Measurements from ENCODE around the gene HOXB7.

DNA sequence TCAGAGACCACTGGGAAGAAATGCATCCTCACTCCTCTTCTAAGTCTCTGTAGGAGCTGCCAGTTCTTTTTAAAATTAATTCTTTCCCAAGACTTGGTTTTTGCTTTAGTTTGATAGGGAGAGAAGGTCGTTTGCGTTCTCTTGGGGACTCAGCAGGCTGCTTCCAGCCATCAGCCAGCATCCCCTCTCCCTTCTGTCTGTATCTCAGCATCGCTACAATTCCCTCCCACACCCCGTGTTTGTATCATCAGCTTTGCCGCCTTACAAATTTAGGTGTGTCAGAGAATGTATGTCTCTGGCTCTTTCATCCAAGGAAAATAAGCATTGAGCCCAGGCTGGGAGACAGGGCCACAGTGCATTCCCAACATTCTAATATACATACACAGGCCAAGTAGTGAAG is 11.5 kb downstream of the HOXB7 start:
- TF ChIP-seq, protein P1, sequence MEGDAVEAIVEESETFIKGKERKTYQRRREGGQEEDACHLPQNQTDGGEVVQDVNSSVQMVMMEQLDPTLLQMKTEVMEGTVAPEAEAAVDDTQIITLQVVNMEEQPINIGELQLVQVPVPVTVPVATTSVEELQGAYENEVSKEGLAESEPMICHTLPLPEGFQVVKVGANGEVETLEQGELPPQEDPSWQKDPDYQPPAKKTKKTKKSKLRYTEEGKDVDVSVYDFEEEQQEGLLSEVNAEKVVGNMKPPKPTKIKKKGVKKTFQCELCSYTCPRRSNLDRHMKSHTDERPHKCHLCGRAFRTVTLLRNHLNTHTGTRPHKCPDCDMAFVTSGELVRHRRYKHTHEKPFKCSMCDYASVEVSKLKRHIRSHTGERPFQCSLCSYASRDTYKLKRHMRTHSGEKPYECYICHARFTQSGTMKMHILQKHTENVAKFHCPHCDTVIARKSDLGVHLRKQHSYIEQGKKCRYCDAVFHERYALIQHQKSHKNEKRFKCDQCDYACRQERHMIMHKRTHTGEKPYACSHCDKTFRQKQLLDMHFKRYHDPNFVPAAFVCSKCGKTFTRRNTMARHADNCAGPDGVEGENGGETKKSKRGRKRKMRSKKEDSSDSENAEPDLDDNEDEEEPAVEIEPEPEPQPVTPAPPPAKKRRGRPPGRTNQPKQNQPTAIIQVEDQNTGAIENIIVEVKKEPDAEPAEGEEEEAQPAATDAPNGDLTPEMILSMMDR (IDR thresholded peaks at IDR 0.05 in 2 of 3, conservative IDR thresholded peaks at IDR 0.05 in 1 of 3; ENCODE audit: control insufficient read depth in 2 of 3, extremely low read depth in 1 of 3, insufficient read depth in 1 of 3, low read depth in 3 of 3, low read length in 3 of 3), result no peak
- no peak for TF ChIP-seq CHD2 (IDR thresholded peaks at IDR 0.05; ENCODE audit: borderline replicate concordance, low read depth, low read length)
- TF ChIP-seq BRCA1 (IDR thresholded peaks at IDR 0.05; ENCODE audit: low read depth, low read length), result no peak
- TF ChIP-seq POLR2AphosphoS5 (IDR thresholded peaks at IDR 0.05; ENCODE audit: low read length), result no peak
- no peak for TF ChIP-seq MTA2 (IDR thresholded peaks at IDR 0.05; ENCODE audit: low read depth)
- TF ChIP-seq, protein P2, sequence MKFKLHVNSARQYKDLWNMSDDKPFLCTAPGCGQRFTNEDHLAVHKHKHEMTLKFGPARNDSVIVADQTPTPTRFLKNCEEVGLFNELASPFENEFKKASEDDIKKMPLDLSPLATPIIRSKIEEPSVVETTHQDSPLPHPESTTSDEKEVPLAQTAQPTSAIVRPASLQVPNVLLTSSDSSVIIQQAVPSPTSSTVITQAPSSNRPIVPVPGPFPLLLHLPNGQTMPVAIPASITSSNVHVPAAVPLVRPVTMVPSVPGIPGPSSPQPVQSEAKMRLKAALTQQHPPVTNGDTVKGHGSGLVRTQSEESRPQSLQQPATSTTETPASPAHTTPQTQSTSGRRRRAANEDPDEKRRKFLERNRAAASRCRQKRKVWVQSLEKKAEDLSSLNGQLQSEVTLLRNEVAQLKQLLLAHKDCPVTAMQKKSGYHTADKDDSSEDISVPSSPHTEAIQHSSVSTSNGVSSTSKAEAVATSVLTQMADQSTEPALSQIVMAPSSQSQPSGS (IDR thresholded peaks at IDR 0.05; ENCODE audit: low read length), result no peak
- TF ChIP-seq, protein P3, sequence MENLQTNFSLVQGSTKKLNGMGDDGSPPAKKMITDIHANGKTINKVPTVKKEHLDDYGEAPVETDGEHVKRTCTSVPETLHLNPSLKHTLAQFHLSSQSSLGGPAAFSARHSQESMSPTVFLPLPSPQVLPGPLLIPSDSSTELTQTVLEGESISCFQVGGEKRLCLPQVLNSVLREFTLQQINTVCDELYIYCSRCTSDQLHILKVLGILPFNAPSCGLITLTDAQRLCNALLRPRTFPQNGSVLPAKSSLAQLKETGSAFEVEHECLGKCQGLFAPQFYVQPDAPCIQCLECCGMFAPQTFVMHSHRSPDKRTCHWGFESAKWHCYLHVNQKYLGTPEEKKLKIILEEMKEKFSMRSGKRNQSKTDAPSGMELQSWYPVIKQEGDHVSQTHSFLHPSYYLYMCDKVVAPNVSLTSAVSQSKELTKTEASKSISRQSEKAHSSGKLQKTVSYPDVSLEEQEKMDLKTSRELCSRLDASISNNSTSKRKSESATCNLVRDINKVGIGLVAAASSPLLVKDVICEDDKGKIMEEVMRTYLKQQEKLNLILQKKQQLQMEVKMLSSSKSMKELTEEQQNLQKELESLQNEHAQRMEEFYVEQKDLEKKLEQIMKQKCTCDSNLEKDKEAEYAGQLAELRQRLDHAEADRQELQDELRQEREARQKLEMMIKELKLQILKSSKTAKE (IDR thresholded peaks at IDR 0.05; ENCODE audit: low read depth, poor library complexity, severe bottlenecking), result no peak
- no peak for TF ChIP-seq POLR2A (IDR thresholded peaks at IDR 0.05; ENCODE audit: low read depth, low read length)
- no peak for TF ChIP-seq EP300 (IDR thresholded peaks at IDR 0.05; ENCODE audit: borderline replicate concordance in 1 of 2, control insufficient read depth in 1 of 2, low read depth in 2 of 2, low read length in 2 of 2)
- TF ChIP-seq, protein P4, sequence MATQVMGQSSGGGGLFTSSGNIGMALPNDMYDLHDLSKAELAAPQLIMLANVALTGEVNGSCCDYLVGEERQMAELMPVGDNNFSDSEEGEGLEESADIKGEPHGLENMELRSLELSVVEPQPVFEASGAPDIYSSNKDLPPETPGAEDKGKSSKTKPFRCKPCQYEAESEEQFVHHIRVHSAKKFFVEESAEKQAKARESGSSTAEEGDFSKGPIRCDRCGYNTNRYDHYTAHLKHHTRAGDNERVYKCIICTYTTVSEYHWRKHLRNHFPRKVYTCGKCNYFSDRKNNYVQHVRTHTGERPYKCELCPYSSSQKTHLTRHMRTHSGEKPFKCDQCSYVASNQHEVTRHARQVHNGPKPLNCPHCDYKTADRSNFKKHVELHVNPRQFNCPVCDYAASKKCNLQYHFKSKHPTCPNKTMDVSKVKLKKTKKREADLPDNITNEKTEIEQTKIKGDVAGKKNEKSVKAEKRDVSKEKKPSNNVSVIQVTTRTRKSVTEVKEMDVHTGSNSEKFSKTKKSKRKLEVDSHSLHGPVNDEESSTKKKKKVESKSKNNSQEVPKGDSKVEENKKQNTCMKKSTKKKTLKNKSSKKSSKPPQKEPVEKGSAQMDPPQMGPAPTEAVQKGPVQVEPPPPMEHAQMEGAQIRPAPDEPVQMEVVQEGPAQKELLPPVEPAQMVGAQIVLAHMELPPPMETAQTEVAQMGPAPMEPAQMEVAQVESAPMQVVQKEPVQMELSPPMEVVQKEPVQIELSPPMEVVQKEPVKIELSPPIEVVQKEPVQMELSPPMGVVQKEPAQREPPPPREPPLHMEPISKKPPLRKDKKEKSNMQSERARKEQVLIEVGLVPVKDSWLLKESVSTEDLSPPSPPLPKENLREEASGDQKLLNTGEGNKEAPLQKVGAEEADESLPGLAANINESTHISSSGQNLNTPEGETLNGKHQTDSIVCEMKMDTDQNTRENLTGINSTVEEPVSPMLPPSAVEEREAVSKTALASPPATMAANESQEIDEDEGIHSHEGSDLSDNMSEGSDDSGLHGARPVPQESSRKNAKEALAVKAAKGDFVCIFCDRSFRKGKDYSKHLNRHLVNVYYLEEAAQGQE (IDR thresholded peaks at IDR 0.05; ENCODE audit: low read depth, low read length), result no peak
- TF ChIP-seq, protein P5, sequence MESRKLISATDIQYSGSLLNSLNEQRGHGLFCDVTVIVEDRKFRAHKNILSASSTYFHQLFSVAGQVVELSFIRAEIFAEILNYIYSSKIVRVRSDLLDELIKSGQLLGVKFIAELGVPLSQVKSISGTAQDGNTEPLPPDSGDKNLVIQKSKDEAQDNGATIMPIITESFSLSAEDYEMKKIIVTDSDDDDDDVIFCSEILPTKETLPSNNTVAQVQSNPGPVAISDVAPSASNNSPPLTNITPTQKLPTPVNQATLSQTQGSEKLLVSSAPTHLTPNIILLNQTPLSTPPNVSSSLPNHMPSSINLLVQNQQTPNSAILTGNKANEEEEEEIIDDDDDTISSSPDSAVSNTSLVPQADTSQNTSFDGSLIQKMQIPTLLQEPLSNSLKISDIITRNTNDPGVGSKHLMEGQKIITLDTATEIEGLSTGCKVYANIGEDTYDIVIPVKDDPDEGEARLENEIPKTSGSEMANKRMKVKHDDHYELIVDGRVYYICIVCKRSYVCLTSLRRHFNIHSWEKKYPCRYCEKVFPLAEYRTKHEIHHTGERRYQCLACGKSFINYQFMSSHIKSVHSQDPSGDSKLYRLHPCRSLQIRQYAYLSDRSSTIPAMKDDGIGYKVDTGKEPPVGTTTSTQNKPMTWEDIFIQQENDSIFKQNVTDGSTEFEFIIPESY (IDR thresholded peaks at IDR 0.05), result no peak
- no peak for TF ChIP-seq BHLHE40 (IDR thresholded peaks at IDR 0.05; ENCODE audit: borderline replicate concordance in 1 of 2, low read depth in 2 of 2, low read length in 1 of 2)
- TF ChIP-seq, protein P6, sequence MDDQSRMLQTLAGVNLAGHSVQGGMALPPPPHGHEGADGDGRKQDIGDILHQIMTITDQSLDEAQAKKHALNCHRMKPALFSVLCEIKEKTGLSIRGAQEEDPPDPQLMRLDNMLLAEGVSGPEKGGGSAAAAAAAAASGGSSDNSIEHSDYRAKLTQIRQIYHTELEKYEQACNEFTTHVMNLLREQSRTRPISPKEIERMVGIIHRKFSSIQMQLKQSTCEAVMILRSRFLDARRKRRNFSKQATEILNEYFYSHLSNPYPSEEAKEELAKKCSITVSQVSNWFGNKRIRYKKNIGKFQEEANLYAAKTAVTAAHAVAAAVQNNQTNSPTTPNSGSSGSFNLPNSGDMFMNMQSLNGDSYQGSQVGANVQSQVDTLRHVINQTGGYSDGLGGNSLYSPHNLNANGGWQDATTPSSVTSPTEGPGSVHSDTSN (IDR thresholded peaks at IDR 0.05; ENCODE audit: insufficient replicate concordance, low read depth, low read length), result no peak

Measured in GM12878 (cell line).